ENCODE results near the gene RNU1-3.
A peak's percentile ranks its signal among the peaks of the same experiment; 100 is the strongest.
"Not testable (repeated sequence)": the region's sequence is repeated elsewhere in the genome, so short reads cannot be mapped to it uniquely, and the experiment has no call there.

Gene RNU1-3

GRCh38 chr1:16675118-16675510 lies 8.4 kb upstream of the RNU1-3 start:
- not testable (repeated sequence) for H3K4me3 ChIP-seq (ENCODE audit: low read depth, low read length); H3K4me1 ChIP-seq (ENCODE audit: control insufficient read depth, insufficient read depth, low read length); H3K36me3 ChIP-seq (ENCODE audit: control insufficient read depth, insufficient read depth, low read length); H3K9ac ChIP-seq (ENCODE audit: low read depth, low read length); H3K27me3 ChIP-seq (ENCODE audit: control insufficient read depth, insufficient read depth, low read length); H3K9me3 ChIP-seq (ENCODE audit: control insufficient read depth, insufficient read depth, low read length)

GRCh38 chr1:16673976-16674375 lies 7.2 kb upstream of the RNU1-3 start:
- not testable (repeated sequence) for H3K9ac ChIP-seq (ENCODE audit: low read depth, low read length); H3K4me1 ChIP-seq (ENCODE audit: control insufficient read depth, insufficient read depth, low read length); H3K9me3 ChIP-seq (ENCODE audit: control insufficient read depth, insufficient read depth, low read length); H3K27me3 ChIP-seq (ENCODE audit: control insufficient read depth, insufficient read depth, low read length); H3K36me3 ChIP-seq (ENCODE audit: control insufficient read depth, insufficient read depth, low read length); H3K4me3 ChIP-seq (ENCODE audit: low read depth, low read length)

DNA sequence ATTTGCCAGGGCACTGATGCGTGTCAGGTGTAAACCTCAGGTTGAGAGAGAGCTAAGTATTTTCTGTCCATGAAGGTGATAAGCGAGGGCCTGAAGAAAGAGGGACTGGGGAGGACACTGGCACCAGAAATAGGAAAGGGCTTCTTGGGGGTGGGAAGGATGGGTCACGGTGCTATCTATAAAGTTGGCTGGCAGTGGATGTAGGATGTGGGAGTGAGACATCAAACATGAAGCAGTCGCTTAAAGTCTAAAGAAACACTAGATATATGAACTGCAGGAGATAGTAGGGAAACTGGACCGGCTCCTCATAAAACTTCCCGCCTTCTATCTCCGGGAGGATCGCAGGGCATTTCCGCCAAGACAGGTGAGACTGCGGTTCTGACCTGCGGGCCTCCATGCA lies 912 bp downstream of the RNU1-3 start:
- not testable (repeated sequence) for H3K27me3 ChIP-seq (ENCODE audit: control insufficient read depth, insufficient read depth, low read length); H3K9me3 ChIP-seq (ENCODE audit: control insufficient read depth, insufficient read depth, low read length); H3K36me3 ChIP-seq (ENCODE audit: control insufficient read depth, insufficient read depth, low read length); H3K4me1 ChIP-seq (ENCODE audit: control insufficient read depth, insufficient read depth, low read length); H3K9ac ChIP-seq (ENCODE audit: low read depth, low read length); H3K4me3 ChIP-seq (ENCODE audit: low read depth, low read length)

DNA sequence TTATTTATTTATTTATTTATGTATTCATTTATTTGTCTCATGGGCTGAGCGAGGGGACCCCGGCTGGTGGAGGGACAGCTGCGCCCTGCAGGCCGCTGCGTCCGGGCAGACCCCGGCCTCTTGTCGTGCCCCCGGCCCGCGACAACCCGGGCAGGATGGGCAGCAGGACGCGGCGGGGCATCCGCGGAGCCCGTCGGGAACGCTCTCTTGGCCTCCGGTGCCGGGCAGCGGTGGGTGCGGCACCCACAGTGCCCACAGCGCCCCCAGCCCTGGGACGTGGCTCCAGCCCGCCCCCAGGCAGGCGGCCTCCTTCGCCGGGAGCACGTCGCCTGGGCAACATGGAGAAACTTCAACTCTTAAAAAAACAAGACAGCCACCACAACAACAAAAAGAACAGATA lies 8.5 kb downstream of the RNU1-3 start:
- not testable (repeated sequence) for H3K27me3 ChIP-seq (ENCODE audit: control insufficient read depth, insufficient read depth, low read length); H3K4me1 ChIP-seq (ENCODE audit: control insufficient read depth, insufficient read depth, low read length); H3K9ac ChIP-seq (ENCODE audit: low read depth, low read length); H3K4me3 ChIP-seq (ENCODE audit: low read depth, low read length); H3K9me3 ChIP-seq (ENCODE audit: control insufficient read depth, insufficient read depth, low read length); H3K36me3 ChIP-seq (ENCODE audit: control insufficient read depth, insufficient read depth, low read length)

DNA sequence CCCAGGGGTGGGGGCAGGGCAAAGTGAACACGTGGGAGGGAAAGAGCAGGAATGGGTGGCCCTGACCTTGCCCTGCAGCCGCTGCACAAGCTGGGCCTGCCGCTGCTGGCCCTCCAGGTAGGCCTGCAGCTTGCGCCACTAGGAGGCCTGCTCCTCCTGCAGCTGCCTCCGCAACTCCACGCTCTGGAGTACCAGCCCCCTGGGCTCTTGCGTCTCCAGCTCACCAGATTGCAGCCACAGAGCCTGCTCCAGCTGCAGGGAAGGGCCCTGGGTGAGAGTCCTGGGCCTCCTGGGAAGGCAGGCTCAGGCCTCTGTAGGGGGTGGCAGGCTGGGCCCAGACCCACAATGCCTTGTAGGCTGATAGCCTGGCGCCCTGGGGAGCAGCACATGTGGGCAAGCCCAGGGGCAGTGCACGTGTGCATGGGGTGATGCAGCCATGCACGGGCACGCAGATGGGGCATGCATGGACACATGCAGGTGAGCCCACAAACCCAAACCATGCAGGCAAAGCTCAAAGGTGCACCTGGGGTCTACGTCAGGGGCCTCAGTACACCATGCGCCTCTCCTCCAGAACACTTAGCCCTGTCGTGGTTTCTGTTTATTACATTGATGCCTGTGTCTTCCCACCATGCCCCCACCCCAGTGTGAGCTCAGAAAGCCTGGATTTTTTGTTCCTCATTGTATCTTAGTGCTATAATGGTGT lies 9.6 kb downstream of the RNU1-3 start:
- H3K4me1 ChIP-seq (ENCODE audit: control insufficient read depth, insufficient read depth, low read length); H3K9me3 ChIP-seq (ENCODE audit: control insufficient read depth, insufficient read depth, low read length); H3K9ac ChIP-seq (ENCODE audit: low read depth, low read length); H3K27me3 ChIP-seq (ENCODE audit: control insufficient read depth, insufficient read depth, low read length); H3K36me3 ChIP-seq (ENCODE audit: control insufficient read depth, insufficient read depth, low read length); H3K4me3 ChIP-seq (ENCODE audit: low read depth, low read length): not testable (repeated sequence)

DNA sequence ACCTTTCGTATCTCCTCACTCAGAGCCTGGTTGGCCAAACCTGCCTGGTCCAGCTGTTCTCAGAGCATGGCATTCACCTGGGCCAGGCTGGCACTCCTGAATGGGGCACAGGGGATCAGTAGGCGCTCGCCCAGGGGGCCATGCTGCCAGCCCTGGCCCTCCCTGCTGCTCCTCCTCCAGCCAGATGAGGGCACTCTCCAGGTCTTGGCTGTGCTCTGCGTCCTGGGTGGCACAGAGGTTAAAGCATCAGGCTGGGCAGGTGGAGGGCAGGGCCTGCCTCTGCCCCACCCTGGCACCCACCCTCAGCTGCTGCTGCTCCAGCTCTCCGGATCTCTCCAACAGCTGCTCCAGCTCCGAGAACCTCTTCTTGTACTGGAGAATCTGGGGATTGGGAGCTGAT lies 10.2 kb downstream of the RNU1-3 start:
- H3K4me3 ChIP-seq (ENCODE audit: low read depth, low read length); H3K27me3 ChIP-seq (ENCODE audit: control insufficient read depth, insufficient read depth, low read length); H3K9ac ChIP-seq (ENCODE audit: low read depth, low read length); H3K4me1 ChIP-seq (ENCODE audit: control insufficient read depth, insufficient read depth, low read length); H3K9me3 ChIP-seq (ENCODE audit: control insufficient read depth, insufficient read depth, low read length); H3K36me3 ChIP-seq (ENCODE audit: control insufficient read depth, insufficient read depth, low read length): not testable (repeated sequence)

DNA sequence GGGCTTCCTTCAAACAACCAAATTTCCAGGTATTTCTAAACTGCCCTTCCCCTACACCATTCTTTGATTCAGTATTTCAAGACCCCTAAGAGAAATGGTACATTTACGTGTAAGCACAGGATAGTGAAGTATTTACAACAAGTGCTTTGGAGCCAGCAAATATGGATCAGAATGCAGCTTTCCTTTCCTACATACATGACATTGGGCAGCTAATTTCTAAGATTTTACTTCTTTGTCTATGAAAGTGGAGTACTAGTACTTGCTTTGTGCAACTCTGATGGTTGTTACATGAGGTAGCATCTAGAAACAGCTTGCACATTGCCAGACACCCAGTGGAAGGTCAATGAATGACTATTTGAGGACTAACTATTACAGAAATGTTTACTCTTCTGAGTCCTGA lies 15.2 kb downstream of the RNU1-3 start:
- not testable (repeated sequence) for H3K9me3 ChIP-seq (ENCODE audit: control insufficient read depth, insufficient read depth, low read length); H3K9ac ChIP-seq (ENCODE audit: low read depth, low read length); H3K4me1 ChIP-seq (ENCODE audit: control insufficient read depth, insufficient read depth, low read length); H3K36me3 ChIP-seq (ENCODE audit: control insufficient read depth, insufficient read depth, low read length); H3K4me3 ChIP-seq (ENCODE audit: low read depth, low read length)
- peaks cover 28% of the 10 kb centered on the region for H3K27me3 ChIP-seq (ENCODE audit: control insufficient read depth, insufficient read depth, low read length)

GRCh38 chr1:16649960-16650359 lies 16.8 kb downstream of the RNU1-3 start:
- H3K4me1 ChIP-seq (ENCODE audit: control insufficient read depth, insufficient read depth, low read length); H3K9me3 ChIP-seq (ENCODE audit: control insufficient read depth, insufficient read depth, low read length): not testable (repeated sequence)

DNA sequence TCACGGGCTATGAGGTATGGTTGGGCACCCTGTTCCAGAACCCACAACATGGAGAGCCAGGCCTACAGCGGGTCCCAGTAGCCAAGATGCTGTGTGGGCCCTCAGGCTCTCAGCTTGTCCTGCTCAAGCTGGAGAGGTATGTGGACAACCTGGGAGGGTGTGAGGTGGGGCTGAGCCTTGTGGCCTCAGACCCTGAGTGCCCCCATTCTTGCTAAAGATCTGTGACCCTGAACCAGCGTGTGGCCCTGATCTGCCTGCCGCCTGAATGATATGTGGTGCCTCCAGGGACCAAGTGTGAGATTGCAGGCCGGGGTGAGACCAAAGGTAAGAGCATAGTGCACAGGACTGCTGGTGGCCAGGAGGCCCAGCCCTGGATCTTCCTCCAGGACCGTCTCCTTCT lies 17.4 kb downstream of the RNU1-3 start:
- H3K9ac ChIP-seq (ENCODE audit: low read depth, low read length); H3K36me3 ChIP-seq (ENCODE audit: control insufficient read depth, insufficient read depth, low read length); H3K9me3 ChIP-seq (ENCODE audit: control insufficient read depth, insufficient read depth, low read length); H3K4me3 ChIP-seq (ENCODE audit: low read depth, low read length); H3K4me1 ChIP-seq (ENCODE audit: control insufficient read depth, insufficient read depth, low read length): not testable (repeated sequence)
- peaks cover 46% of the 10 kb centered on the region for H3K27me3 ChIP-seq (ENCODE audit: control insufficient read depth, insufficient read depth, low read length)

More at GRCh38 chr1:16649960-16650359, 16.8 kb downstream of the RNU1-3 start:
- H3K27me3 ChIP-seq (ENCODE audit: control insufficient read depth, insufficient read depth, low read length): peaks cover 44% of the 10 kb centered on the region
- H3K36me3 ChIP-seq (ENCODE audit: control insufficient read depth, insufficient read depth, low read length); H3K9ac ChIP-seq (ENCODE audit: low read depth, low read length); H3K4me3 ChIP-seq (ENCODE audit: low read depth, low read length): not testable (repeated sequence)

GRCh38 chr1:16648756-16649155 lies 18.0 kb downstream of the RNU1-3 start:
- H3K9ac ChIP-seq (ENCODE audit: low read depth, low read length); H3K4me1 ChIP-seq (ENCODE audit: control insufficient read depth, insufficient read depth, low read length); H3K36me3 ChIP-seq (ENCODE audit: control insufficient read depth, insufficient read depth, low read length); H3K9me3 ChIP-seq (ENCODE audit: control insufficient read depth, insufficient read depth, low read length); H3K4me3 ChIP-seq (ENCODE audit: low read depth, low read length): not testable (repeated sequence)
- H3K27me3 ChIP-seq (ENCODE audit: control insufficient read depth, insufficient read depth, low read length): peaks cover 46% of the 10 kb centered on the region

- peaks cover 46% of the 10 kb centered on the region for H3K27me3 ChIP-seq (ENCODE audit: control insufficient read depth, insufficient read depth, low read length)
- peak overlapping the region; percentile 46 for H3K4me3 ChIP-seq (ENCODE audit: low read depth, low read length)
- H3K9me3 ChIP-seq (ENCODE audit: control insufficient read depth, insufficient read depth, low read length); H3K36me3 ChIP-seq (ENCODE audit: control insufficient read depth, insufficient read depth, low read length); H3K4me1 ChIP-seq (ENCODE audit: control insufficient read depth, insufficient read depth, low read length); H3K9ac ChIP-seq (ENCODE audit: low read depth, low read length): not testable (repeated sequence)
Observed at GRCh38 chr1:16648250-16648649, 18.5 kb downstream of the RNU1-3 start.

DNA sequence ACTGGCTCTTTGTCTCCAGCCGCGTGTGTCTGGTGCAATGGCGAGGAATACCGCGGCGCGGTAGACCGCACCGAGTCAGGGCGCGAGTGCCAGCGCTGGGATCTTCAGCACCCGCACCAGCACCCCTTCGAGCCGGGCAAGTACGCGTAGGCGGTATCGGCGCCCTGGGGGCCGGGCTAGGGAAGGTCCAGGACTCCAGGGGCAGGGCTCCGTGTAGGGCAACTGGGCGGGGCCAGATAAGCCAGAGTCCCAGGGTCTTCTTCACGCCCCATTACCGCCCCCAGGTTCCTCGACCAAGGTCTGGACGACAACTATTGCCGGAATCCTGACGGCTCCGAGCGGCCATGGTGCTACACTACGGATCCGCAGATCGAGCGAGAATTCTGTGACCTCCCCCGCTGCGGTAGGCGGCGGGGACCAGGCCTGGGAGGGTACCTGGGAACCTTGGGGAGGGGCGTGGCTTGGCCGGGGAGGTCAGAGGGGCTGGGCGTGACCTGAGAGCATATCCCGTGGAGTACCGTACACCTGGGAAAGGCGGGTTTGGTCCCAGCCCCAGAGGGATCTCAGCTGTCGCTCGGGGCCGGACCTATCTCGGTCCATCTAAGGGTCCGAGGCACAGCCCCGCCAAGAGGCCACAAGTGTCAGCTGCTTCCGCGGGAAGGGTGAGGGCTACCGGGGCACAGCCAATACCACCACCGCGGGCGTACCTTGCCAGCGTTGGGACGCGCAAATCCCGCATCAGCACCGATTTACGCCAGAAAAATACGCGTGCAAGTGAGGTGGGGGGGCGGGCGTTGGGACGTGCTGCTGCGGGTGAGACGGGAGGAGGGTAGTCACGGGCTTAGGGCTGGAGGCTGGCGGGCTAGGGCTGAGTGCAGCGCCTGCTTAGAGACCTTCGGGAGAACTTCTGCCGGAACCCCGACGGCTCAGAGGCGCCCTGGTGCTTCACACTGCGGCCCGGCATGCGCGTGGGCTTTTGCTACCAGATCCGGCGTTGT lies 19.3 kb downstream of the RNU1-3 start:
- H3K9ac ChIP-seq (ENCODE audit: low read depth, low read length); H3K9me3 ChIP-seq (ENCODE audit: control insufficient read depth, insufficient read depth, low read length); H3K4me1 ChIP-seq (ENCODE audit: control insufficient read depth, insufficient read depth, low read length); H3K36me3 ChIP-seq (ENCODE audit: control insufficient read depth, insufficient read depth, low read length): not testable (repeated sequence)
- Histone ChIP-seq H3K4me3 (ENCODE audit: low read depth, low read length) (peak overlapping the region; percentile 49), H3K27me3 (ENCODE audit: control insufficient read depth, insufficient read depth, low read length) (peaks cover 43% of the 10 kb centered on the region)
